WERI-Rb-1 (cell line): ENCODE results near the gene FOXD2.

Source experiments
- DNase-seq: peaks from one replicate; pipeline ENCODE4 v3.0.0-alpha.2; 2020
- H3K27ac ChIP-seq: fragments of 250-450 bp; sonication (Bioruptor Pico); 2 replicates; pipeline ENCODE4 v1.5.1; 2020; ENCODE audit warnings: mild to moderate bottlenecking, moderate library complexity
- H3K27me3 ChIP-seq: fragments of 250-450 bp; sonication (Bioruptor Pico); 2 replicates; pipeline ENCODE4 v1.5.1; 2021; ENCODE audit warnings: mild to moderate bottlenecking, low read depth, moderate library complexity; ENCODE audit not compliant: insufficient read depth, severe bottlenecking
- H3K36me3 ChIP-seq: fragments of 250-450 bp; sonication (Bioruptor Pico); 2 replicates; pipeline ENCODE4 v1.5.1; 2020; ENCODE audit warnings: mild to moderate bottlenecking, moderate library complexity
- H3K4me3 ChIP-seq: 2 replicates; pipeline ENCODE4 v1.5.1; 2011; ENCODE audit warnings: low read depth, mild to moderate bottlenecking, control low read depth, low read length
- H3K9me3 ChIP-seq: fragments of 250-450 bp; sonication (Bioruptor Pico); 2 replicates; pipeline ENCODE4 v1.5.1; 2021; ENCODE audit warnings: mild to moderate bottlenecking, moderate library complexity; ENCODE audit not compliant: severe bottlenecking
- CTCF ChIP-seq: IDR thresholded peaks from 2 replicates; pipeline ENCODE4 v1.5.1; 2011; ENCODE audit warnings: low read depth, mild to moderate bottlenecking, control low read depth, inconsistent platforms, low read length

The FOXD2 gene

GRCh38 chr1:47481936-47482335, 44.1 kb downstream of the FOXD2 start:
- Histone ChIP-seq H3K4me3 (no peak overlapping the region), H3K36me3 (no peaks in the 10 kb centered on the region), H3K9me3 (no peaks in the 10 kb centered on the region), H3K27me3 (peaks cover 57% of the 10 kb centered on the region), H3K27ac (no peak overlapping the region)
- DNase-seq: no peak
- no peak for TF ChIP-seq CTCF

DNA sequence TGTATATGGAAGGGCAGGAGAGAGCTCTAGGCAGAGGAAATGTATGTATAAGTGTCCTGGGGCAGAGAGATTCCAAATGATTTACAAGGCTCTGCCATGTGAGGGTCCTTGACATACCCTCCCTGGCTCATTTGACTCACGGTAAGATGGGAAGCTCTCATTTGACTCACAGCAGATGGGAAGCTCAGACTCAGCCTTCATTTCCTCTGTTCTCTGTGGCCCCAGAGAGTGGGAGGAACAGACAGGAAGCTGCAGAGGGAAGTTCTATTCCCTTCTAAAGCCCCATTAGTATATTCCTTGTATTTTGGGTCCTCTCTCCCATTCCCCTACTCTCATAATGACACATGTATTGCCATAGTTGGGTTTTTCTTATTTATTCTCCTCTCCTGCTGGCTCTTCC, 44.9 kb downstream of the FOXD2 start:
- H3K27me3 ChIP-seq: peaks cover 58% of the 10 kb centered on the region
- no peak overlapping the region for H3K4me3 ChIP-seq
- no peaks in the 10 kb centered on the region for H3K36me3 ChIP-seq
- TF ChIP-seq CTCF: no peak
- H3K27ac ChIP-seq: no peak overlapping the region
- peaks cover 2% of the 10 kb centered on the region for H3K9me3 ChIP-seq
- DNase-seq: no peak

- no peak for DNase-seq
- Histone ChIP-seq H3K27ac (no peak overlapping the region), H3K4me3 (no peak overlapping the region), H3K9me3 (peaks cover 2% of the 10 kb centered on the region), H3K36me3 (no peaks in the 10 kb centered on the region), H3K27me3 (peaks cover 58% of the 10 kb centered on the region)
- no peak for TF ChIP-seq CTCF
Measured at GRCh38 chr1:47483651-47484050, 45.8 kb downstream of the FOXD2 start.

DNA sequence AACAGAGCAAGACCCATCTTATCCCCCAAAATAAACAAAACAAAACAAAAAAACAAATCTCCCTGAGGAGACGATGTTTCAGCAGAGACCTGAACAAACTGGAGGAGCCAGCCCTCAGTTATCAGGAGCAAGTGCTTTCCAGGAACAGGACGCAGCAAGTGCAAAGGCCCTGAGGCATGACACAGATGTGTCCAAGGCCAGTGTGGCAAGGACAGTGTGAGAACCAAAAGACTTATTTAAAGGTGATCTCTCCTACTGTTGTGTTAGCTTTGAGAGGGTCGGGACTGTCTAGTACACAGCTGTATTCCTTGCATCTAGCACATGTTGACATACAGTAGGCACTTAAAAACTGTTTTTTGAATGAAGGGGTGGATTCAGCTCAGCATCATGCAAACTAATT, 48.0 kb downstream of the FOXD2 start:
- H3K4me3 ChIP-seq: no peak overlapping the region
- DNase-seq: no peak
- TF ChIP-seq CTCF: no peak
- H3K36me3 ChIP-seq: no peaks in the 10 kb centered on the region
- peaks cover 68% of the 10 kb centered on the region for H3K27me3 ChIP-seq
- no peak overlapping the region for H3K27ac ChIP-seq
- H3K9me3 ChIP-seq: peaks cover 2% of the 10 kb centered on the region

GRCh38 chr1:47487332-47487731, 49.5 kb downstream of the FOXD2 start:
- peaks cover 2% of the 10 kb centered on the region for H3K9me3 ChIP-seq
- H3K27me3 ChIP-seq: peaks cover 68% of the 10 kb centered on the region
- H3K4me3 ChIP-seq: no peak overlapping the region
- DNase-seq: no peak
- no peaks in the 10 kb centered on the region for H3K36me3 ChIP-seq
- TF ChIP-seq CTCF: no peak
- H3K27ac ChIP-seq: no peak overlapping the region

DNA sequence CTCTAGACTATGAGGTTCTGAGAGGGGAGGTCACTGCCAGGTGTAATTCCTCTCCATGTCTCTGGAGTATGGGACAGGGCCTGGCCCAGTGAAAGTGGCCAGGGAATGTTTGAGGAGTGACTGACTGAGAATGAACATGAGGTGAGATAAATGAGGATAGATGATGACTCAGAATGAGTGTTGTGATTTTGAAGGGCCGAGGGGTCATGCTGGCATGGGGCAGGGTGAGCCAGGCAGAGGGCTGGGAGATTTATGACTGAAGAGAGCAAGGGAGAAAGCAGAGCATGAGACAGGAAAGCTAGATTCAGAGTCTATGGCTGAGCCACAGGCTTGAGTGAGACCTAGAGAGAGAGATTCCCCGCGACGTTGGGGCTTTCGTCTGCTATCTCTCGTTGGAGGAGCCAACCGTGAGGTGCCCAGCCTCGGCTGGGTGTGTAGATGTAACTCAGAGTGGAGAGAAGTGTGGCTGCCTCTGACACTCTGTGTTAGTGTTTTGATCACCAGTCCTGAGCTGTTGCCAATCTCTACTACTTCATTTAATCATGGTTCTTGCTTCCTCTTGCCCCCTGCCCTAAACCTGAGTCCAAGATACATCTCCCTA, 50.1 kb downstream of the FOXD2 start:
- Histone ChIP-seq H3K27me3 (peaks cover 73% of the 10 kb centered on the region), H3K4me3 (no peak overlapping the region), H3K9me3 (peaks cover 2% of the 10 kb centered on the region), H3K27ac (no peak overlapping the region), H3K36me3 (no peaks in the 10 kb centered on the region)
- no peak for DNase-seq
- no peak for TF ChIP-seq CTCF
